Neural cell (in vitro differentiated cells): ENCODE results near the gene TENT5A. TPM values are rescaled to one million over a fixed set of nuclear protein-coding genes. Genes with fewer than 3 reads are reported as not detected.
"Not testable (repeated sequence)": the region's sequence is repeated elsewhere in the genome, so short reads cannot be mapped to it uniquely, and the experiment has no call there.

Source experiments
- H2AFZ ChIP-seq: fragments of 200-600, 300-800 bp; sonication (generic), shearing (Covaris generic); 2 replicates; pipeline ENCODE4 v1.6.0; 2014; ENCODE audit warnings: low read depth, mild to moderate bottlenecking, antibody characterized with exemption, low read length, moderate library complexity
- H3F3A ChIP-seq: fragments of 200-600 bp; shearing (Covaris generic); 2 replicates; pipeline ENCODE4 v1.6.1; 2016; ENCODE audit warnings: mild to moderate bottlenecking, moderate library complexity, mixed read lengths, antibody characterized with exemption, low read length; ENCODE audit not compliant: insufficient read depth, poor library complexity, severe bottlenecking
- H3K27ac ChIP-seq: fragments of 200-600, 300-800 bp; sonication (generic), shearing (Covaris generic); 2 replicates; pipeline ENCODE4 v1.5.1; 2014; ENCODE audit warnings: mild to moderate bottlenecking, low read length, moderate library complexity
- H3K27me3 ChIP-seq: fragments of 300-800, 200-600 bp; sonication (generic), shearing (Covaris generic); 2 replicates; pipeline ENCODE4 v1.6.0; 2014; ENCODE audit warnings: mild to moderate bottlenecking, low read depth, low read length, moderate library complexity; ENCODE audit not compliant: insufficient read depth
- H3K36me3 ChIP-seq: fragments of 300-800, 200-600 bp; sonication (generic), shearing (Covaris generic); 2 replicates; pipeline ENCODE4 v1.5.1; 2014; ENCODE audit warnings: mild to moderate bottlenecking, antibody characterized with exemption, low read length, moderate library complexity; ENCODE audit not compliant: insufficient read depth
- H3K4me2 ChIP-seq: fragments of 300-800, 200-600 bp; sonication (generic), shearing (Covaris generic); 2 replicates; pipeline ENCODE4 v1.6.0; 2014; ENCODE audit warnings: mild to moderate bottlenecking, low read length
- H3K4me3 ChIP-seq: fragments of 300-800, 200-600 bp; sonication (generic), shearing (Covaris generic); 2 replicates; pipeline ENCODE4 v1.5.1; 2014; ENCODE audit warnings: mild to moderate bottlenecking, low read length, moderate library complexity
- H3K79me2 ChIP-seq: fragments of 200-600 bp; shearing (Covaris generic); replicated peaks from 2 replicates; pipeline ENCODE4 v1.6.0; 2014; ENCODE audit warnings: mild to moderate bottlenecking, low read length, moderate library complexity; ENCODE audit not compliant: insufficient read depth
- H3K9ac ChIP-seq: fragments of 300-800, 200-600 bp; sonication (generic), shearing (Covaris generic); 2 replicates; pipeline ENCODE4 v1.6.1; 2016; ENCODE audit warnings: mild to moderate bottlenecking, low read length, mixed read lengths
- H3K9me2 ChIP-seq: fragments of 200-600 bp; shearing (Covaris generic); 2 replicates; pipeline ENCODE4 v1.6.1; 2016; ENCODE audit warnings: mild to moderate bottlenecking, low read length, mixed read lengths; ENCODE audit not compliant: insufficient read depth
- H3K9me3 ChIP-seq: fragments of 200-600, 300-800 bp; sonication (generic), shearing (Covaris generic); 2 replicates; pipeline ENCODE4 v1.6.1; 2016; ENCODE audit warnings: mild to moderate bottlenecking, mixed run types, low read length, moderate library complexity, mixed read lengths
- H4K20me1 ChIP-seq: fragments of 200-600 bp; shearing (Covaris generic); 2 replicates; pipeline ENCODE4 v1.6.1; 2016; ENCODE audit warnings: mild to moderate bottlenecking, mixed run types; ENCODE audit not compliant: insufficient read depth
- EP300 ChIP-seq: fragments of 450-650 bp; conservative IDR thresholded peaks from 2 replicates; pipeline ENCODE4 v1.6.1; 2014; ENCODE audit warnings: antibody characterized with exemption, mild to moderate bottlenecking, moderate library complexity; ENCODE audit not compliant: poor library complexity, severe bottlenecking
- EZH2 ChIP-seq: fragments of 200-600, 300-800 bp; shearing (Covaris generic), sonication (generic); IDR thresholded peaks from 2 replicates; pipeline ENCODE4 v1.6.1; 2014; ENCODE audit warnings: antibody characterized with exemption, low read length, borderline replicate concordance, mild to moderate bottlenecking; ENCODE audit not compliant: insufficient read depth, poor library complexity, severe bottlenecking
- MXI1 ChIP-seq: fragments of 450-650 bp; conservative IDR thresholded peaks from 2 replicates; pipeline ENCODE4 v1.6.1; 2014; ENCODE audit warnings: antibody characterized with exemption, mild to moderate bottlenecking; ENCODE audit not compliant: poor library complexity, severe bottlenecking
- POLR2AphosphoS5 ChIP-seq: IDR thresholded peaks from 2 replicates; pipeline ENCODE4 v1.6.1; 2012
- RAD21 ChIP-seq: fragments of 450-650 bp; conservative IDR thresholded peaks from 2 replicates; pipeline ENCODE4 v1.6.1; 2014; ENCODE audit warnings: antibody characterized with exemption, mild to moderate bottlenecking, moderate library complexity
- SMC3 ChIP-seq: fragments of 450-650 bp; conservative IDR thresholded peaks from 2 replicates; pipeline ENCODE4 v1.6.1; 2014; ENCODE audit warnings: antibody characterized with exemption, mild to moderate bottlenecking, moderate library complexity; ENCODE audit not compliant: poor library complexity
- TAF1 ChIP-seq: IDR thresholded peaks from 2 replicates; pipeline ENCODE4 v1.6.1; 2012; ENCODE audit warnings: low read depth
- polyA plus RNA-seq: library from polyadenylated mRNA; depleted of rRNA; stranded (reverse); fragments of >200 nt; gene quantifications from 2 replicates; pipeline ENCODE4 v1.2.3, GENCODE V29; 2014
- TF ChIP-seq, protein P1 (sequence below): fragments of 450-650 bp; IDR thresholded peaks from 2 replicates; pipeline ENCODE4 v1.5.1; 2014; ENCODE audit warnings: antibody characterized with exemption, mild to moderate bottlenecking, moderate library complexity; ENCODE audit not compliant: poor library complexity, severe bottlenecking
- TF ChIP-seq, protein P2 (sequence below): IDR thresholded peaks from 2 replicates; pipeline ENCODE4 v1.6.1; 2012; ENCODE audit warnings: borderline replicate concordance

TENT5A gene
- polyA plus RNA-seq, 1 donor from 2014 or later: 0.47 TPM

DNA sequence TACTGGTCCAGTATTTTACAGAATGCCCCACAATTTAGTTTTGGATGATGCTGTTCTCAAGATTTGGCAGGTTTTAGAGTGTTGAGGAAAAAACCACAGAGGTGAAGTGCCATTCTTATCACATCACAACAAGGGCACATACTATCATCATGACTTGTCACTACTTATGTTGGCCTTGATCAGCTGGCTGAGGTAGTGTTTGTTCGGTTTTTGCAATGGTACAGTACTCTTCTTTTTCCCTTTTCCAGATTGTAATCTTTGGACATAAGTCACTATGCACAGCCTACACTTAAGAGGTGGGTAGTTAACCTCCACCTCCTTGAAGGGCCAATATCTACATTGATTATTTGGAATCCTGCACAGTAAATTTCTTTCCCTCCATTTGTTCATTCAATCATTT lies 8.8 kb downstream of the TENT5A start:
- Histone ChIP-seq H3K27me3 (no peaks in the 10 kb centered on the region), H3K4me3 (no peak overlapping the region), H3K9me3 (no peaks in the 10 kb centered on the region), H3F3A (no peaks in the 10 kb centered on the region), H3K79me2 (no peaks in the 10 kb centered on the region), H3K9me2 (no peaks in the 10 kb centered on the region), H3K9ac (no peak overlapping the region), H3K4me2 (no peak overlapping the region), H4K20me1 (no peaks in the 10 kb centered on the region), H2AFZ (no peak overlapping the region), H3K27ac (no peak overlapping the region), H3K36me3 (no peaks in the 10 kb centered on the region)
- TF ChIP-seq SMC3 (no peak), TAF1 (no peak), EP300 (no peak), RAD21 (no peak), POLR2AphosphoS5 (no peak), EZH2 (no peak), MXI1 (no peak)
- TF ChIP-seq, protein P1, sequence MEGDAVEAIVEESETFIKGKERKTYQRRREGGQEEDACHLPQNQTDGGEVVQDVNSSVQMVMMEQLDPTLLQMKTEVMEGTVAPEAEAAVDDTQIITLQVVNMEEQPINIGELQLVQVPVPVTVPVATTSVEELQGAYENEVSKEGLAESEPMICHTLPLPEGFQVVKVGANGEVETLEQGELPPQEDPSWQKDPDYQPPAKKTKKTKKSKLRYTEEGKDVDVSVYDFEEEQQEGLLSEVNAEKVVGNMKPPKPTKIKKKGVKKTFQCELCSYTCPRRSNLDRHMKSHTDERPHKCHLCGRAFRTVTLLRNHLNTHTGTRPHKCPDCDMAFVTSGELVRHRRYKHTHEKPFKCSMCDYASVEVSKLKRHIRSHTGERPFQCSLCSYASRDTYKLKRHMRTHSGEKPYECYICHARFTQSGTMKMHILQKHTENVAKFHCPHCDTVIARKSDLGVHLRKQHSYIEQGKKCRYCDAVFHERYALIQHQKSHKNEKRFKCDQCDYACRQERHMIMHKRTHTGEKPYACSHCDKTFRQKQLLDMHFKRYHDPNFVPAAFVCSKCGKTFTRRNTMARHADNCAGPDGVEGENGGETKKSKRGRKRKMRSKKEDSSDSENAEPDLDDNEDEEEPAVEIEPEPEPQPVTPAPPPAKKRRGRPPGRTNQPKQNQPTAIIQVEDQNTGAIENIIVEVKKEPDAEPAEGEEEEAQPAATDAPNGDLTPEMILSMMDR: no peak
- TF ChIP-seq, protein P2, sequence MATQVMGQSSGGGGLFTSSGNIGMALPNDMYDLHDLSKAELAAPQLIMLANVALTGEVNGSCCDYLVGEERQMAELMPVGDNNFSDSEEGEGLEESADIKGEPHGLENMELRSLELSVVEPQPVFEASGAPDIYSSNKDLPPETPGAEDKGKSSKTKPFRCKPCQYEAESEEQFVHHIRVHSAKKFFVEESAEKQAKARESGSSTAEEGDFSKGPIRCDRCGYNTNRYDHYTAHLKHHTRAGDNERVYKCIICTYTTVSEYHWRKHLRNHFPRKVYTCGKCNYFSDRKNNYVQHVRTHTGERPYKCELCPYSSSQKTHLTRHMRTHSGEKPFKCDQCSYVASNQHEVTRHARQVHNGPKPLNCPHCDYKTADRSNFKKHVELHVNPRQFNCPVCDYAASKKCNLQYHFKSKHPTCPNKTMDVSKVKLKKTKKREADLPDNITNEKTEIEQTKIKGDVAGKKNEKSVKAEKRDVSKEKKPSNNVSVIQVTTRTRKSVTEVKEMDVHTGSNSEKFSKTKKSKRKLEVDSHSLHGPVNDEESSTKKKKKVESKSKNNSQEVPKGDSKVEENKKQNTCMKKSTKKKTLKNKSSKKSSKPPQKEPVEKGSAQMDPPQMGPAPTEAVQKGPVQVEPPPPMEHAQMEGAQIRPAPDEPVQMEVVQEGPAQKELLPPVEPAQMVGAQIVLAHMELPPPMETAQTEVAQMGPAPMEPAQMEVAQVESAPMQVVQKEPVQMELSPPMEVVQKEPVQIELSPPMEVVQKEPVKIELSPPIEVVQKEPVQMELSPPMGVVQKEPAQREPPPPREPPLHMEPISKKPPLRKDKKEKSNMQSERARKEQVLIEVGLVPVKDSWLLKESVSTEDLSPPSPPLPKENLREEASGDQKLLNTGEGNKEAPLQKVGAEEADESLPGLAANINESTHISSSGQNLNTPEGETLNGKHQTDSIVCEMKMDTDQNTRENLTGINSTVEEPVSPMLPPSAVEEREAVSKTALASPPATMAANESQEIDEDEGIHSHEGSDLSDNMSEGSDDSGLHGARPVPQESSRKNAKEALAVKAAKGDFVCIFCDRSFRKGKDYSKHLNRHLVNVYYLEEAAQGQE: no peak

DNA sequence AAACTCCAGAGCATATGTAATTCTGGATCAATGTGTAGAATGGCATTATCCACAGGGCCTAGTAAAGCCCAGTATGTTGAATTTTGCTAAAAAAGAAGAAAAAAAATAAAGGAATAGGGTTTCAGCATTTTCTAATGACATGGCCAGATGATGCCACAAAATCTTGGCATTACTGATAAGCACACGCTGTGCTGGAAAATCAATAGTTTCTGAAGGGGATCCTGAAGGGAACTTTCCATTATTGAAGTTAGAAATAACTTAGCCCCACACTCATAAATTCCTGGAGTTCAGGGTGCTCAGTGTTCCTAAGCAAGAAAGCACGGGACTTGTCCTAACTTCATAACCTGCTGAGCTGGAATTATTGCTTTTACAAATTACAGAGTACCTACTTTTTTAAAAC lies 10.8 kb downstream of the TENT5A start:
- no peak overlapping the region for H3K27ac ChIP-seq
- TF ChIP-seq POLR2AphosphoS5: no peak
- TF ChIP-seq, protein P1: no peak
- no peak for TF ChIP-seq EP300
- TF ChIP-seq, protein P2: no peak
- no peak for TF ChIP-seq MXI1
- no peak for TF ChIP-seq TAF1
- no peak for TF ChIP-seq EZH2
- TF ChIP-seq RAD21: no peak
- no peak for TF ChIP-seq SMC3

DNA sequence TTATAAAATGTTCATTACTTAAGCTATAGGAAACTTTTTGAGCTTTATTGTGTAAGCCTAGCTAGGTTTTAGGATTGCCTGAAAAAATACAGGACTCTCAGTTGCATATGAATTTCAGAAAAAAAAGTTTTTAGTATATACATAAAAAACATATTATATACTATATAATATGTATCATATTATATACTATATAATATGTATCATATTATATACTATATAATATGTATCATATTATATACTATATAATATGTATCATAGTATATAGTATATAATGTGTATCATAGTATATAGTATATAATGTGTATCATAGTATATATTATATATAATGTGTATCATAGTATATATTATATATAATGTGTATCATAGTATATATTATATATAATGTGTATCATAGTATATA lies 11.9 kb downstream of the TENT5A start:
- not testable (repeated sequence) for H3K4me3 ChIP-seq

More for the DNA sequence above, 10.8 kb downstream of the TENT5A start:
- Histone ChIP-seq H3K36me3 (no peaks in the 10 kb centered on the region), H3K79me2 (no peaks in the 10 kb centered on the region), H3K9me3 (no peaks in the 10 kb centered on the region), H2AFZ (no peak overlapping the region), H3K9me2 (no peaks in the 10 kb centered on the region), H4K20me1 (no peaks in the 10 kb centered on the region), H3K4me2 (no peak overlapping the region), H3K27me3 (no peaks in the 10 kb centered on the region), H3F3A (no peaks in the 10 kb centered on the region), H3K4me3 (no peak overlapping the region), H3K9ac (no peak overlapping the region)

More for the DNA sequence above, 11.9 kb downstream of the TENT5A start:
- not testable (repeated sequence) for H3K79me2 ChIP-seq, H3K9me2 ChIP-seq, H3K36me3 ChIP-seq, H3K27me3 ChIP-seq, H4K20me1 ChIP-seq, H3K9ac ChIP-seq, H3F3A ChIP-seq, H3K4me2 ChIP-seq, H3K9me3 ChIP-seq, H2AFZ ChIP-seq, H3K27ac ChIP-seq
